SU-DHL-6 (cell line): ENCODE results near the gene SEMA5A.

Experiments
- H2AFZ ChIP-seq: fragments of 200-600 bp; sonication (generic); 2 replicates; pipeline ENCODE4 v1.6.1; 2014; ENCODE audit warnings: low read depth, mild to moderate bottlenecking, moderate library complexity, mixed read lengths, antibody characterized with exemption, low read length; ENCODE audit not compliant: severe bottlenecking
- H3F3A ChIP-seq: fragments of 200-600 bp; shearing (Covaris generic); 2 replicates; pipeline ENCODE4 v1.6.0; 2016; ENCODE audit warnings: antibody characterized with exemption, mild to moderate bottlenecking; ENCODE audit not compliant: insufficient read depth
- H3K27ac ChIP-seq: fragments of 200-600 bp; sonication (generic); 2 replicates; pipeline ENCODE4 v1.5.1; 2016; ENCODE audit warnings: low read depth, mild to moderate bottlenecking, low read length, moderate library complexity, mixed read lengths
- H3K27me3 ChIP-seq: fragments of 200-600 bp; sonication (generic), shearing (Covaris generic); 2 replicates; pipeline ENCODE4 v1.6.0; 2014; ENCODE audit warnings: mild to moderate bottlenecking, low read length
- H3K36me3 ChIP-seq: fragments of 200-600 bp; sonication (generic); 2 replicates; pipeline ENCODE4 v1.6.1; 2014; ENCODE audit warnings: mild to moderate bottlenecking, low read length, mixed read lengths
- H3K4me2 ChIP-seq: fragments of 300-600, 200-600 bp; shearing (Covaris generic), sonication (generic); 2 replicates; pipeline ENCODE4 v1.6.0; 2014; ENCODE audit warnings: low read length, low read depth, mild to moderate bottlenecking; ENCODE audit not compliant: poor library complexity, severe bottlenecking
- H3K4me3 ChIP-seq: fragments of 200-600 bp; sonication (generic); 2 replicates; pipeline ENCODE4 v1.5.1; 2014; ENCODE audit warnings: antibody characterized with exemption, low read length, mild to moderate bottlenecking, mixed read lengths; ENCODE audit not compliant: insufficient read depth, poor library complexity, severe bottlenecking
- H3K79me2 ChIP-seq: fragments of 200-600 bp; sonication (generic); 2 replicates; pipeline ENCODE4 v1.6.1; 2014; ENCODE audit warnings: mild to moderate bottlenecking, low read length, moderate library complexity; ENCODE audit not compliant: insufficient read depth
- H3K9ac ChIP-seq: fragments of 200-600 bp; sonication (generic); 2 replicates; pipeline ENCODE4 v1.7.0; 2014; ENCODE audit warnings: mild to moderate bottlenecking, low read length
- H3K9me2 ChIP-seq: fragments of 200-600 bp; sonication (generic); replicated peaks from 2 replicates; pipeline ENCODE4 v1.6.1; 2014; ENCODE audit warnings: low read length; ENCODE audit not compliant: insufficient read depth
- H3K9me3 ChIP-seq: fragments of 200-600 bp; sonication (generic); 2 replicates; pipeline ENCODE4 v1.6.1; 2014; ENCODE audit warnings: low read length, mixed read lengths; ENCODE audit not compliant: insufficient read depth
- H4K20me1 ChIP-seq: fragments of 200-600 bp; sonication (generic); 2 replicates; pipeline ENCODE4 v1.6.1; 2014; ENCODE audit warnings: low read depth, mild to moderate bottlenecking, antibody characterized with exemption, low read length, moderate library complexity, mixed read lengths
- CTCF ChIP-seq: fragments of 200-600 bp; sonication (generic); IDR thresholded peaks from one replicate; pipeline ENCODE4 v1.5.1; 2017; ENCODE audit warnings: antibody characterized with exemption, mild to moderate bottlenecking, low read length, moderate library complexity; ENCODE audit not compliant: insufficient read depth, poor library complexity, severe bottlenecking
- EZH2phosphoT487 ChIP-seq: fragments of 200-600 bp; sonication (generic), shearing (Covaris generic); conservative IDR thresholded peaks from 2 replicates; pipeline ENCODE4 v1.6.1; 2018; ENCODE audit warnings: mild to moderate bottlenecking, antibody characterized with exemption, low read length, moderate library complexity, mixed read lengths

Gene SEMA5A

GRCh38 chr5:9263656-9264055 is 282.2 kb downstream of the SEMA5A start:
- H3K79me2 ChIP-seq: no peaks in the 10 kb centered on the region
- no peak overlapping the region for H3K27ac ChIP-seq
- no peaks in the 10 kb centered on the region for H3K9me2 ChIP-seq
- no peaks in the 10 kb centered on the region for H3K36me3 ChIP-seq
- no peaks in the 10 kb centered on the region for H4K20me1 ChIP-seq
- H3K4me2 ChIP-seq: no peak overlapping the region
- H3K4me3 ChIP-seq: no peak overlapping the region
- no peak overlapping the region for H3K9ac ChIP-seq
- no peaks in the 10 kb centered on the region for H3K9me3 ChIP-seq
- H2AFZ ChIP-seq: no peak overlapping the region
- H3K27me3 ChIP-seq: no peaks in the 10 kb centered on the region
- H3F3A ChIP-seq: no peaks in the 10 kb centered on the region
- TF ChIP-seq CTCF (no peak), EZH2phosphoT487 (no peak)

- H3K27ac ChIP-seq: no peak overlapping the region
- H3K4me2 ChIP-seq: no peak overlapping the region
- no peaks in the 10 kb centered on the region for H3F3A ChIP-seq
- no peak overlapping the region for H3K4me3 ChIP-seq
- no peaks in the 10 kb centered on the region for H3K36me3 ChIP-seq
- no peak overlapping the region for H3K9ac ChIP-seq
- no peaks in the 10 kb centered on the region for H3K79me2 ChIP-seq
- TF ChIP-seq CTCF (no peak), EZH2phosphoT487 (no peak)
- H4K20me1 ChIP-seq: no peaks in the 10 kb centered on the region
- H3K9me3 ChIP-seq: no peaks in the 10 kb centered on the region
- no peak overlapping the region for H2AFZ ChIP-seq
- H3K27me3 ChIP-seq: no peaks in the 10 kb centered on the region
- H3K9me2 ChIP-seq: no peaks in the 10 kb centered on the region
Observed at GRCh38 chr5:9251379-9251980, 294.4 kb downstream of the SEMA5A start.

GRCh38 chr5:9249231-9249630 is 296.6 kb downstream of the SEMA5A start:
- no peak overlapping the region for H3K4me3 ChIP-seq
- H3K27ac ChIP-seq: no peak overlapping the region
- no peaks in the 10 kb centered on the region for H3F3A ChIP-seq
- no peaks in the 10 kb centered on the region for H3K79me2 ChIP-seq
- no peaks in the 10 kb centered on the region for H4K20me1 ChIP-seq
- no peak overlapping the region for H3K4me2 ChIP-seq
- no peak for TF ChIP-seq CTCF
- TF ChIP-seq EZH2phosphoT487: no peak
- no peaks in the 10 kb centered on the region for H3K9me2 ChIP-seq
- no peaks in the 10 kb centered on the region for H3K9me3 ChIP-seq
- H3K27me3 ChIP-seq: no peaks in the 10 kb centered on the region
- no peak overlapping the region for H2AFZ ChIP-seq
- H3K9ac ChIP-seq: no peak overlapping the region
- no peaks in the 10 kb centered on the region for H3K36me3 ChIP-seq
